A549 (cell line): ENCODE data around the gene KCTD19. TPM values are rescaled to one million over a fixed set of nuclear protein-coding genes. Genes with fewer than 3 reads are reported as not detected.

Source experiments
- ATAC-seq, 2 experiments: fragments of 200-7000 bp in 1 of 2; fragments of >200 bp in 1 of 2; cut with Nextera tagmentation in 1 of 2; cut with Tn5 transposase in 1 of 2; 3 replicates each; pipeline versions ENCODE4 v1.8.0 to v1.9.1; 2018 to 2020; ENCODE audit warnings: mild to moderate bottlenecking in 1 of 2, moderate library complexity in 1 of 2
- CTCF ChIA-PET: fragments of 300-600 bp; sonication (Branson Sonifier 250); formaldehyde crosslinking; extraction: SDS; loops from one replicate; lab custom pipeline; 2021; ENCODE audit warnings: antibody characterized with exemption, inconsistent platforms; lab: Yijun Ruan, JAX
- POLR2A ChIA-PET: fragments of 350-600 bp; formaldehyde crosslinking; extraction: SDS; loops from one replicate; lab custom pipeline; 2021; ENCODE audit warnings: antibody characterized with exemption, inconsistent platforms; lab: Yijun Ruan, JAX
- DNase-seq, 2 experiments: peaks; one replicate each; pipeline versions ENCODE4 v3.0.0 to v3.0.0-alpha.2; 2011 to 2016; ENCODE audit warnings: low read depth in 1 of 2, low spot score in 1 of 2
- FAIRE-seq: peaks from 2 replicates; lab custom pipeline; 2011; peaks lifted over from hg19 to GRCh38; lab: Jason Lieb, UNC
- H3K27ac ChIP-seq, 2 experiments: fragments of >200 bp; sonication (Bioruptor Twin); formaldehyde crosslinking; 3 replicates each; pipeline ENCODE4 v1.5.1; 2016 to 2017
- H3K4me1 ChIP-seq: fragments of >200 bp; sonication (Bioruptor Twin); formaldehyde crosslinking; 3 replicates; pipeline ENCODE4 v1.6.1; 2016
- H3K4me2 ChIP-seq: fragments of >200 bp; sonication (Bioruptor Twin); formaldehyde crosslinking; 3 replicates; pipeline ENCODE4 v1.6.1; 2016
- H3K4me3 ChIP-seq: fragments of >200 bp; sonication (Bioruptor Twin); formaldehyde crosslinking; 3 replicates; pipeline ENCODE4 v1.5.1; 2016
- H3K9me3 ChIP-seq: fragments of >200 bp; sonication (Bioruptor Twin); formaldehyde crosslinking; 3 replicates; pipeline ENCODE4 v1.6.1; 2016
- CBX2 ChIP-seq: fragments of 200-600 bp; sonication (generic); IDR thresholded peaks from 2 replicates; pipeline ENCODE4 v1.6.1; 2016; ENCODE audit warnings: low read depth, mild to moderate bottlenecking, borderline replicate concordance
- CEBPB ChIP-seq, 2 experiments: fragments of >200 bp in 1 of 2; sonication (Bioruptor Twin) in 1 of 2; formaldehyde crosslinking in 1 of 2; IDR thresholded peaks; 2 replicates each; pipeline ENCODE4 v1.6.1; 2012 to 2016
- CTCF ChIP-seq: fragments of >200 bp; sonication (Bioruptor Twin); formaldehyde crosslinking; IDR thresholded peaks from 3 replicates; pipeline ENCODE4 v1.5.1; 2016
- E2F6 ChIP-seq: IDR thresholded peaks from 2 replicates; pipeline ENCODE4 v1.6.1; 2012; ENCODE audit warnings: low read depth, borderline replicate concordance
- ESRRA ChIP-seq: fragments of 150-350 bp; IDR thresholded peaks from 2 replicates; pipeline ENCODE4 v1.6.1; 2014; ENCODE audit warnings: mild to moderate bottlenecking, low read length, borderline replicate concordance
- FOSL2 ChIP-seq, 2 experiments: fragments of 450-650 bp in 1 of 2; fragments of >200 bp in 1 of 2; sonication (Bioruptor Twin) in 1 of 2; formaldehyde crosslinking; IDR thresholded peaks; 2 replicates each; pipeline versions ENCODE4 v1.5.0 to v1.6.1; 2016 to 2020; ENCODE audit warnings: mild to moderate bottlenecking in 1 of 2, moderate library complexity in 1 of 2
- FOXS1 ChIP-seq: fragments of 250-450 bp; sonication (Bioruptor Pico); IDR thresholded peaks from 2 replicates; pipeline ENCODE4 v1.5.0; 2020; ENCODE audit warnings: mild to moderate bottlenecking, moderate library complexity
- HEYL ChIP-seq: fragments of 250-450 bp; sonication (Bioruptor Pico); IDR thresholded peaks from 2 replicates; pipeline ENCODE4 v1.8.0; 2021; ENCODE audit warnings: mild to moderate bottlenecking, moderate library complexity
- HOXA7 ChIP-seq: fragments of 250-450 bp; sonication (Bioruptor Pico); IDR thresholded peaks from 2 replicates; pipeline ENCODE4 v1.5.0; 2020; ENCODE audit warnings: mild to moderate bottlenecking, moderate library complexity
- HOXB5 ChIP-seq: fragments of 250-450 bp; sonication (Bioruptor Pico); IDR thresholded peaks from 2 replicates; pipeline ENCODE4 v1.5.0; 2020; ENCODE audit warnings: mild to moderate bottlenecking, moderate library complexity
- JUN ChIP-seq, 2 experiments: fragments of >200 bp; sonication (Bioruptor Twin); formaldehyde crosslinking; IDR thresholded peaks; 2 replicates in 1 of 2; 3 replicates in 1 of 2; pipeline ENCODE4 v1.6.1; 2016 to 2017
- JUNB ChIP-seq: fragments of >200 bp; sonication (Bioruptor Twin); formaldehyde crosslinking; IDR thresholded peaks from 2 replicates; pipeline ENCODE4 v1.6.1; 2016
- KDM1A ChIP-seq: fragments of 200-600 bp; sonication (generic); IDR thresholded peaks from 2 replicates; pipeline ENCODE4 v1.6.1; 2016; ENCODE audit warnings: low read depth, mild to moderate bottlenecking
- MAFK ChIP-seq: fragments of 450-650 bp; IDR thresholded peaks from 2 replicates; pipeline ENCODE4 v1.6.1; 2014; ENCODE audit not compliant: partially characterized antibody
- MAX ChIP-seq: IDR thresholded peaks from 2 replicates; pipeline ENCODE4 v1.6.1; 2012
- NR3C1 ChIP-seq: fragments of >200 bp; sonication (Bioruptor Twin); formaldehyde crosslinking; IDR thresholded peaks from 3 replicates; pipeline ENCODE4 v1.6.1; 2017
- PHF8 ChIP-seq: fragments of 200-600 bp; sonication (generic); IDR thresholded peaks from 2 replicates; pipeline ENCODE4 v1.6.1; 2016; ENCODE audit warnings: low read depth, mild to moderate bottlenecking, antibody characterized with exemption, moderate library complexity, borderline replicate concordance
- RAD21 ChIP-seq, 2 experiments: fragments of >200 bp in 1 of 2; sonication (Bioruptor Twin) in 1 of 2; formaldehyde crosslinking in 1 of 2; IDR thresholded peaks in 1 of 2; conservative IDR thresholded peaks in 1 of 2; 2 replicates in 1 of 2; 3 replicates in 1 of 2; pipeline ENCODE4 v1.6.1; 2012 to 2018; ENCODE audit warnings: inconsistent platforms in 1 of 2
- REST ChIP-seq: fragments of 200-600 bp; sonication (generic); IDR thresholded peaks from 2 replicates; pipeline ENCODE4 v1.6.1; 2016; ENCODE audit warnings: antibody characterized with exemption, mild to moderate bottlenecking, moderate library complexity
- RFX5 ChIP-seq: fragments of 450-650 bp; IDR thresholded peaks from 2 replicates; pipeline ENCODE4 v1.7.1; 2014; ENCODE audit warnings: antibody characterized with exemption, mild to moderate bottlenecking, moderate library complexity
- RNF2 ChIP-seq: fragments of 200-600 bp; sonication (generic); IDR thresholded peaks from 2 replicates; pipeline ENCODE4 v1.6.1; 2016; ENCODE audit warnings: low read depth, mild to moderate bottlenecking, antibody characterized with exemption, moderate library complexity, borderline replicate concordance
- SMC3 ChIP-seq: fragments of >200 bp; sonication (Bioruptor Twin); formaldehyde crosslinking; IDR thresholded peaks from 3 replicates; pipeline ENCODE4 v1.6.1; 2018; ENCODE audit warnings: inconsistent platforms
- TFCP2L1 ChIP-seq: fragments of 250-450 bp; sonication (Bioruptor Pico); IDR thresholded peaks from 2 replicates; pipeline ENCODE4 v1.5.0; 2021; ENCODE audit warnings: mild to moderate bottlenecking
- USF2 ChIP-seq: fragments of 450-650 bp; IDR thresholded peaks from 2 replicates; pipeline ENCODE4 v1.6.1; 2014; ENCODE audit warnings: antibody characterized with exemption
- ZC3H11A ChIP-seq: fragments of 450-650 bp; IDR thresholded peaks from 2 replicates; pipeline ENCODE4 v1.6.1; 2014; ENCODE audit warnings: antibody characterized with exemption, mild to moderate bottlenecking
- ZSCAN20 ChIP-seq: fragments of 250-450 bp; sonication (Bioruptor Pico); IDR thresholded peaks from 2 replicates; pipeline ENCODE4 v1.8.0; 2022; ENCODE audit warnings: mild to moderate bottlenecking, moderate library complexity
- WGBS: methylation state at CpG from one replicate; pipeline ENCODE4 v1.1.6; 2017; ENCODE audit errors: missing lambda C conversion rate; 5-methylcytosine and 5-hydroxymethylcytosine counted together
- polyA plus RNA-seq, 4 experiments: library from polyadenylated mRNA; depleted of rRNA in 3 of 4; stranded (reverse); fragments of >200 nt; fragmentation: RNase III in 1 of 4; extraction: RNeasy Plus Mini Kit Qiagen cat#74134 plus additional on column Dnase treatment in 1 of 4; gene quantifications; 2 replicates in 3 of 4; 3 replicates in 1 of 4; pipeline ENCODE4 v1.2.3, GENCODE V29; 2011 to 2017

Gene KCTD19
- polyA plus RNA-seq, 2 of the 4 experiments (the other 2 are of a cell fraction): 0.57 to 1.1 TPM

- WGBS: 12% methylated on average over 12 of the region's 13 CpGs
Observed at GRCh38 chr16:67277999-67278772, 48.4 kb downstream of the KCTD19 start.

GRCh38 chr16:67277294-67277998 is 49.1 kb downstream of the KCTD19 start:
- POLR2A ChIA-PET: interaction anchor here (1.3 to 2.0 kb wide), 2 partner anchors 17 to 50 kb away, joined by 4 to 13 read pairs; partner anchors contain the start of gene TMEM208

More at GRCh38 chr16:67277999-67278772, 48.4 kb downstream of the KCTD19 start:
- TF ChIP-seq CTCF: peak; percentile 42; the same call in 1 of the 3 replicates
- TF ChIP-seq JUNB: no peak
- TF ChIP-seq RAD21 (conservative IDR thresholded peaks at IDR 0.05 in 1 of 2, IDR thresholded peaks at IDR 0.05 in 1 of 2): peak in 1 of 2 experiments; percentile 40; a peak in 1 of 5 replicates
- TF ChIP-seq, all 56 proteins: peak for 2
- ATAC-seq: peak; percentile 27 to 41
- ChIA-PET CTCF (interaction anchor here (0.6 to 3.6 kb wide), 33 partner anchors 9 to 301 kb away, joined by 3 to 26 read pairs (median 4); partner anchors contain the start of genes FHOD1, KCTD19, LRRC36 and SLC9A5), POLR2A (interaction anchor here (0.9 to 2.0 kb wide), 2 partner anchors 18 to 31 kb away, joined by 3 to 13 read pairs; no protein-coding TSS in a partner anchor)
- peak overlapping the region; percentile 100 for H3K4me2 ChIP-seq
- H3K27ac ChIP-seq: peak overlapping the region; percentile 96 to 98
- H3K9me3 ChIP-seq: no peaks in the 10 kb centered on the region
- peak overlapping the region; percentile 80 for H3K4me3 ChIP-seq
- no peak for FAIRE-seq
- DNase-seq: peak in 1 of 2 experiments; percentile 18
- peaks cover 33% of the 10 kb centered on the region for H3K4me1 ChIP-seq

GRCh38 chr16:67275321-67275720 is 51.2 kb downstream of the KCTD19 start:
- H3K4me1 ChIP-seq: peaks cover 31% of the 10 kb centered on the region
- no peaks in the 10 kb centered on the region for H3K9me3 ChIP-seq
- POLR2A ChIA-PET: no interaction called here
- CTCF ChIA-PET: interaction anchor here (3.4 kb wide), 1 partner anchor 27 kb away, joined by 20 read pairs; the partner anchor contains the start of genes FHOD1 and SLC9A5
- FAIRE-seq (no peak), DNase-seq (no peak), ATAC-seq (no peak)
- WGBS: 83% methylated on average over 2 of the region's 2 CpGs
- no peak overlapping the region for H3K27ac ChIP-seq
- no peak overlapping the region for H3K4me3 ChIP-seq
- no peak overlapping the region for H3K4me2 ChIP-seq
- TF ChIP-seq SMC3: no peak
- no peak for TF ChIP-seq USF2
- TF ChIP-seq CEBPB (IDR thresholded peaks at IDR 0.05): no peak
- TF ChIP-seq REST: no peak
- no peak for TF ChIP-seq RNF2
- TF ChIP-seq CBX2: no peak
- TF ChIP-seq FOXS1 (CRISPR knock-in tag): no peak
- no peak for TF ChIP-seq ZC3H11A
- no peak for TF ChIP-seq PHF8
- no peak for TF ChIP-seq ZSCAN20
- TF ChIP-seq E2F6: no peak
- TF ChIP-seq FOSL2 (IDR thresholded peaks at IDR 0.05): no peak
- no peak for TF ChIP-seq FOSL2 (CRISPR knock-in tag; IDR thresholded peaks at IDR 0.05)
- TF ChIP-seq ESRRA: no peak

More at GRCh38 chr16:67277294-67277998, 49.1 kb downstream of the KCTD19 start:
- H3K9me3 ChIP-seq: no peaks in the 10 kb centered on the region
- DNase-seq (peak; percentile 77 to 80), FAIRE-seq (no peak), ATAC-seq (peak; percentile 54 to 66)
- peak overlapping the region; percentile 96 to 98 for H3K27ac ChIP-seq
- peak overlapping the region; percentile 80 for H3K4me3 ChIP-seq
- TF ChIP-seq HEYL: no peak
- TF ChIP-seq TFCP2L1 (CRISPR knock-in tag): no peak
- TF ChIP-seq KDM1A: no peak
- TF ChIP-seq MAX: 0 out of 2 replicates have a peak, but pooled peaks have one; percentile 32
- no peak for TF ChIP-seq RFX5
- no peak for TF ChIP-seq RNF2
- TF ChIP-seq NR3C1: no peak
- peak; percentile 1 for TF ChIP-seq MAFK
- no peak for TF ChIP-seq HOXA7
- peak in 1 of 2 experiments; percentile 50; a peak in 1 of 5 replicates for TF ChIP-seq JUN (IDR thresholded peaks at IDR 0.05)
- no peak for TF ChIP-seq HOXB5 (CRISPR knock-in tag)
- no peak for TF ChIP-seq FOSL2 (IDR thresholded peaks at IDR 0.05)
- peak; percentile 58 for TF ChIP-seq FOSL2 (CRISPR knock-in tag; IDR thresholded peaks at IDR 0.05)
- H3K4me2 ChIP-seq: peak overlapping the region; percentile 100
- WGBS: 58% methylated on average over 4 of the region's 4 CpGs
- CTCF ChIA-PET: interaction anchor here (1.0 to 3.6 kb wide), 17 partner anchors 8 to 300 kb away, joined by 3 to 26 read pairs (median 7); partner anchors contain the start of genes FHOD1 and SLC9A5
- H3K4me1 ChIP-seq: peaks cover 32% of the 10 kb centered on the region
